ENCODE measurements around the gene MYO5A.

The MYO5A gene

DNA sequence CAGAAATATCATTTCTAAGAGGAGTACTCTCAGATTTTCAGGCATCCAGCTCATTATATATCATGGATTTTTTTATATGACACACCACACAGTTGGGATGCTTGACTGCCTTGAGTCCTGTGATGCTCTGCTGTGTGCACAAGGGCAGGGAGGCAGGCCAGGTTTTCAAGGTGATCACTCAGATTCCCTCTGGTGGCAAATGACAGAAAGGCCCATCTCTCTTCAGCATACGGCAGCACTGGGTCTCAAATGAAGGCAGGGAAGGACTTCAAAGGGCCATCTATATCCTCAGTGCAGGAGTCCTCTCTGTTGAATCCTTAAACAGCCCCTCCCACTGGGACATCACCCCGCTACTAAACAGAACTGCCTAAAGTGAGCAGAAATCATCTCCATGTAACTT, 178.3 kb downstream of the MYO5A start:
- TF ChIP-seq CTCF (IDR thresholded peaks at IDR 0.05; ENCODE audit: low read depth, low read length), result no peak
- DNase-seq (ENCODE audit: extremely low read depth, low read depth), result no peak

DNA sequence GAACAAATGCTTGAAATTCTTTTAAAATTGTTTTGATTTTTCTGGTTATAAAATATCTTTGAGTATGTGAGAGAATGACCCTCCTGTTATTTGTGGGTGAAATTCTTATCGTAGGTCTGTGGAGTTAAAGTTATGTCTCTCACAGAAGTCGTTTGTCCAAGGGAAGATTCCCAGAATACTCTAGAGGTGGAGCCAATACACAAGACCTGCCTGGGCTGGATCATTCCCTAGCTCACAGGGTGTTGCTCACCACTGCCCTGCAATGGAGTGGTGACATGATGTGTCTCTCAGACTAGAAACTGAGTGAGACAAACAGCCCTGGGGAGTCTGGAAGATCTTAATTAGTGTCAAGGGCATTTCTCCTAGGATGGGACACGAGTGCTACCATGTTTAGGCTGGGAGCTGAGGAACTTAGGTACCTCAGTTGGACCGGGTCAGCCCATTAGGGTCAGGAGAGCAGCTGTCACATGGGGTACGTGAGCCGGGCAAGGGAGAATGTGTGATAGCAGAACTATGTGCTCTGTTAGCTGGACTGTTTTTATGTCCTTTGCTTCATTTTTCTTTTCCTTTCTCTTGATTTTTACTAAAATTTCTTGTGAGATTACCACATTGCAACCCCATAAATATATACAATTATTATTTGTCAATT, 179.5 kb downstream of the MYO5A start:
- DNase-seq (ENCODE audit: extremely low read depth, low read depth), result no peak
- TF ChIP-seq CTCF (IDR thresholded peaks at IDR 0.05; ENCODE audit: low read depth, low read length), result no peak

GRCh38 chr15:52348056-52348745, 180.5 kb downstream of the MYO5A start:
- no peak for DNase-seq (ENCODE audit: extremely low read depth, low read depth)
- TF ChIP-seq CTCF (IDR thresholded peaks at IDR 0.05; ENCODE audit: low read depth, low read length), result no peak

- no peak for DNase-seq (ENCODE audit: extremely low read depth, low read depth)
- no peak for TF ChIP-seq CTCF (IDR thresholded peaks at IDR 0.05; ENCODE audit: low read depth, low read length)
Measured at GRCh38 chr15:52344592-52344991, 184.1 kb downstream of the MYO5A start.

DNA sequence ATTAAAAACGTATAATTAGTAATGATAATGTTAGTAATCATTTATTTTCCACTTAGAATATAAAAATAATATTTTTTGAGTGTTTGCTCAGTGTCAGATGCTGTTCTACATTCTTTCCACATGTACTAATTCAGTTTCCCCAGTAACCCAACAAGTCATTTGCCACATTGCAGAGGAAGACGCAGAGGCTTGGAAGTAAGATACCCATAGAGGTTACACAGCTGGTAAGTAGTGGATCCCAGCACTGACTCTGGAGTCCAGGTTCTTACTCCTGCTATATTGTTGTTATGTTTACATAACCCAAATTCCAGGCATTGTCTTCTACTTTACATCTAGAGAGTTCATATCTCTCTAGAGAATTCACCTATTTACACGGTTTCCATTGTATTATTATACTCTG, 184.8 kb downstream of the MYO5A start:
- no peak for TF ChIP-seq CTCF (IDR thresholded peaks at IDR 0.05; ENCODE audit: low read depth, low read length)
- no peak for DNase-seq (ENCODE audit: extremely low read depth, low read depth)

DNA sequence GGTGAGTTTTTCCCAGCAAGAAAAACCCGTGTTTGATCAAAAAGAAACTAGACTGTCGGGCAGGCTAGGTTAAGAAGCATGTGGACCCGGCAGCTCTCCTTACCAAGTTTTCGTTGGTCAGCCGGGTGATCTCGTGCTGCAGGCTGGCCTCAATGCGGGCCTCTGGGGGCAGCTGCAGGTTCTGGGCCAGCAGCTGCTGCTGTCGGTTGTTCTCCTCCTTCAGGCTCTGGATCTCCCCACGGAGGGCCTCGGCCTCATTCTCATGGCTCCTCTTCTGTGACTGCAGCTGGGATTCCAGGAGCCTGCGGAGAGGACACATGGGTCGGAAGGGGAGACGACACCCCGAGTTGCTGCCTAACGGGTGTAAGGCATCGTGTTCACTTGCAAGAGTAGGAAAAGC, 188.6 kb downstream of the MYO5A start:
- TF ChIP-seq CTCF (IDR thresholded peaks at IDR 0.05; ENCODE audit: low read depth, low read length), result no peak

DNA sequence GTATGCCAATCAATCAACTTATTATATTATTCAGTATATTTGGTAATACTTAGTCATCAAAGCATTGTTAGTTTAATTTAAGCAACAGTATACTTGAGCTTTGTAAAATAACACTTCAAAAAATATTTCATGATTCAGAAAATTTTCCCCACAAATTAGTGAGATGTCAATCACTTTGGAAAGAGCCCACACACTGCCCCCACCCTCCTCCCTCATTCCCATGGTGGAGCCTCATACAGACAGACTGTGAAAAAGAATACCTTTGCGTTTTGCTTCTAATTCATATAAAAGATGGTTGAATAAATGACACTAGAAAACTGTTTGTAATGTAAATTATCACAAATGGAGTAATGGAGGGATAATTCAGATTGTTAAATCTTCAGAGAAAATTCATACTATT, 189.8 kb downstream of the MYO5A start:
- no peak for TF ChIP-seq CTCF (IDR thresholded peaks at IDR 0.05; ENCODE audit: low read depth, low read length)
- no peak for DNase-seq (ENCODE audit: extremely low read depth, low read depth)

More for the DNA sequence above, 188.6 kb downstream of the MYO5A start:
- DNase-seq (ENCODE audit: extremely low read depth, low read depth), result no peak
